ENCODE measurements around the gene C1QTNF4.

- TF ChIP-seq ZNF274 (IDR thresholded peaks at IDR 0.05; ENCODE audit: insufficient read depth, insufficient read length) (no peak), CREM (IDR thresholded peaks at IDR 0.05; ENCODE audit: low read depth) (no peak), BHLHE40 (IDR thresholded peaks at IDR 0.05; ENCODE audit: borderline replicate concordance in 1 of 2, low read depth in 2 of 2, low read length in 1 of 2) (no peak)
Measured at GRCh38 chr11:47570651-47571356, 23.4 kb downstream of the C1QTNF4 start.
